HG02642 (cell line): ENCODE results near the gene TENM3.
"Not testable (repeated sequence)": the region's sequence is repeated elsewhere in the genome, so short reads cannot be mapped to it uniquely, and the experiment has no call there.

Experiments used
- ATAC-seq: cut with Tn5 transposase; IDR thresholded peaks from one replicate; pipeline ENCODE4 v1.9.1; 2021; ENCODE audit warnings: mild to moderate bottlenecking; ENCODE audit not compliant: unreplicated experiment, poor library complexity

TENM3 gene

DNA sequence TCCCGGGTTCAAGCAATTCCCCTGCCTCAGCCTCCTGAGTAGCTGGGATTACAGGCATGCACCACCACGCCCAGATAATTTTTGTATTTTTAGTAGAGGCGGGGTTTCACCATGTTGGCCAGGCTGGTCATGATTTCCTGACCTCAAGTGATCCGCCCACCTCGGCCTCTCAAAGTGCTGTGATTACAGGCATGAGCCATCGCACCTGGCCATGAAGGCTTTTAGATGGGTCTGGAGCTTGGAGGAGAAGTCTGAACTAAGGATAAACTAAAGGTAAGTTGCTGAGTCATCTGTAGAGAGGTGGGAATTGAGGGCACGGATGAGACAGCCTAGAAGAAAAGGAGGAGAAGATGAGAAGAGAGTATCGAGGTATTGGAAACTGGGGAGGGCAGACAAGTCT lies at the start of gene TENM3:
Gene TENM3, plus strand, starts transcription at position 199 of the 400 bp plus-strand sequence. CDS start 80,619 bp downstream, outside the sequence.
- ATAC-seq = not testable (repeated sequence)

DNA sequence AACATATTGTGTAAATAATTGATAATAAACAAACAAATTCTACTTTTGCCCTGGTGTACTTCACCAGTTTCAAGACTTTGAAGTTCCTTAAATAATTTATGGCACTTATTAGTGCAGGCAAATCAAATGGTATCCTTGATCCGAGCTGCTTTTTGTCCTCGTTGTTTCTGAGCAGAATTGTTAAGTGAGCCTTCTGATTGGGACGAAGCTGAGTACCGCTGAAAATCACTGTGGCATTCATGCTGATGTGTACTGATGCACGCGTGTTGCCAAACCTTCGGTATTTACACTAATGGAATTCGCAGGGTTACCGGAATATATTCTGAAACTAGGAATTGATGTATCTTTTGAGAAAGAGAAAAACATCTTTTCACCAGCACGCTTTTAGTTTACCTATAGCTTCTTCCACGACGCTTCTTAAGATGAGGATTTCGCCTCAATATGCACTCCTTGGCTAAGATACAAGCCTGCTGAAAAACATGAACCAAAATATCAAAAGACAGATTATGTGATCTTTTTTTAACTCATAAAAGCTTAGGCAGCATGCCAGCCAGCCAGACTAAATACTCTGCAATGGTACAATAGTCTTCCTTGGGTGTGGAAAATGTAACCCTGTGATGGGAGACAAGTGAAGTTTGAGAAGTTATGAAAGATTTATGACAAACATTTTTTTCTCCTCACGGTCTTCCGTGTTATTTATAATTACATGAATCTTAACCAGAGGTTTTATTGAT lies 48.9 kb upstream of the TENM3 start:
- ATAC-seq = no peak

DNA sequence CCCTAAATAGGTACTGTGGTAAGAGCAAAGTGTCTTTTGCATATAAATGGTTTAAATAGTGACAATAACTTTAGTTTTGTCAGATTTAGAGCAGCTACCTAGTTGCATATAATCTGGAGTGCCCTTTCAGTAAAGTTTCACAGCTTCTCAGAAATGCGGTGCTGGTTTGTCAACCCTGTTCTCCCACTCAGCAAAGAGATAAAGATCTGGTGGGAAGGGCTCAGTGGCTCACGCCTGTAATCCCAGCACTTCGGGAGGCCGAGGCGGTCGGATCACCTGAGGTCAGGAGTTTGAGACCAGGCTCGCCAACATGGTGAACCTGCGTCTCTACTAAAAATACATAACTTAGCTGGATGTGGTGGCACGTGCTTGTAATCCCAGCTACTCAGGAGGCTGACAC lies 45.6 kb upstream of the TENM3 start:
- ATAC-seq = no peak

DNA sequence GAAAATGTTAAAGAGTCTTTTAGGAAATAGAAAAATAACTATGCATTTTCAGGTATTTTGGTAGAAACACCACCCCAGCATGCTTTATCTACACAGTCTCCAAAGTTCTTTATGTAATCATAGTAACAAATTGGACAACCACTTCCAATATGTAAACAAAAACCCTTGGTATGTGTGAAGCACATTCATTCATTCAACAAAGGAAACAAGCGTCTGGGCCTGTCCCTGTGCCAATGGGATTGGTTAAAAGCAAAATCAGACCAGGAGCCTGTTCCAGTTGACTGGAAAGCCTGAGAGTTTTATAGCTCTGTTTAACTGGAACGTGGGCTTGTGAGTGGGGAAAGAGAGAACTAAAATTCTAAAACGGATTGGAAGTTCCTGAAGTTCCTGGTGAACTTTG lies 41.3 kb upstream of the TENM3 start:
- ATAC-seq = no peak

DNA sequence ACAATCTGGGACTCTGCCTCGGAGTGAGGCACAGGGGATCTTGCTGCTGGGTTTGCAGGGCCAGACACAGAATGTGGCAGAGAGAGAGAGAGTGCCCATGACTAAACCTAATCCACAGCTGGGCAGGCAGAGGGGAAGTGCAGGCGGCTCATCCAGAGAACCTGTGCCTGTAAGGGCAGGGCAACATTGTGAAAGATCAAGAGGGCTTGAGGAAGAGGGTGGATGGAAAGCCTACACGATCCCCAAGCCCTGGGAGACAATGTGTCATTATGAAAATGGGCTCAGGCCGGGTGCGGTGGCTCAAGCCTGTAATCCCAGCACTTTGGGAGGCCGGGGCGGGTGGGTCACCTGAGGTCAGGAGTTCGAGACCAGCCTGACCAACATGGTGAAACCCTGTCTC lies 40.6 kb upstream of the TENM3 start:
- ATAC-seq = no peak

DNA sequence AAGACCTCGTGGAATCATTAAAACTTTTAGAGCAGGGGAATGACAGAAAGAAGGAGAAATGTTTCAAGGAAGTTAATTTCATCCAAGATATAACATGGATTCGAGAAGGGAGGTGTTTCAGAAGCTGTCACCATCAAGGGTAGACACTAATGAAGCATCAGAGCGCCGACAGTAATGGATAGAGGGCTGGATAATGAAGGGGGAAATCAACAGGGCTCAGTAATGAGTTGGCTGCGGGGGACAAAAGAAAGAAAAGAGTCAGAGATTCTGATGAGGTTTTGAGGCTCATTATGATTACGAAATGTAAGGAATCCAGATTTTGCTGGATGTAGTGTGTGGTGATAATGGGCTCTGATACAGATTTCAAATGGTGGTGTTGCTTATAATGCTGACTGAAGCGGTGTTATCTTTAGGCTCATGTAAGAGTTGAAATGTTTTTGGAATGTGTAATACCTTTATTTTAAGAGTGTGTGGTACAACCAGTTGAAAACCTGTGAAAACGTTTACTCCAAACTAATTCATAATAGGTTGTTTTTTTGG lies 39.3 kb upstream of the TENM3 start:
- no peak for ATAC-seq

DNA sequence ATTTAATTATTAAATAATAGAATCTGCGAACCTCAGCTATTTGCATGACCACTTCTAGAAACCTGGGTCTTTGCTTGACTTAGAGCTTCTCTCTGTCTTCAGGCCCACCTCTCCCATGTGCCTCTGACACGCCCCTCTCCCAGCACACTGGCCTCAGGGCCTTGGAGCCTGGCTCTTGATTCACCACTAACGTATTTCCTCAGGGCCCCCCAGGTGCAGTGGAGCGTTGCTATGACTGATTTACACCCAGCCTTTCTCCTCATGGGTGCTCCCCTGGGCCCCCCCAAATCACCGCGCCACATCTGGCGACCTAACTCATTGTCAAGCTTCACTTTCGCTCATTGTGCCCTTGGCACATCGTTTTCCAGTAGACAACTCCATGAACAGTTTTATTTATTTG lies 37.9 kb upstream of the TENM3 start:
- no peak for ATAC-seq

DNA sequence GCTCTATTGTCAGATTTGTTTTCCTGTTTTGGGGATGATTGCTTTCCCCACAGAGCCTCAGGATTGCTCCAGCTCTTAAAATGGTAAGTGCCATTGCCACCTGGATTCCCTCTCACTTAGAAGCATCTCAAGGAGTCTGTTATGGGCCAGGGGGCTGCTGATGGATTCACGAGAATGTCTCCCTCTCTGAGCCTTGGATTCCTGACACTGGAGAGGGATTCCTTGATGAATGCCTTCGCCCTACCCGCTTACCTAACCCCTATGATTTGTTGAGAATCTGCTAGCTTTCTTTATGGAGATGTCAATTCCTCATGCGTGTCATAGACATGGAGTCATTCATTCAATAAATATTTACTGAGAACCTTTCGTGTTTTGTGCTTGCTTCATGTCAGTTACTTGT lies 36.9 kb upstream of the TENM3 start:
- no peak for ATAC-seq

DNA sequence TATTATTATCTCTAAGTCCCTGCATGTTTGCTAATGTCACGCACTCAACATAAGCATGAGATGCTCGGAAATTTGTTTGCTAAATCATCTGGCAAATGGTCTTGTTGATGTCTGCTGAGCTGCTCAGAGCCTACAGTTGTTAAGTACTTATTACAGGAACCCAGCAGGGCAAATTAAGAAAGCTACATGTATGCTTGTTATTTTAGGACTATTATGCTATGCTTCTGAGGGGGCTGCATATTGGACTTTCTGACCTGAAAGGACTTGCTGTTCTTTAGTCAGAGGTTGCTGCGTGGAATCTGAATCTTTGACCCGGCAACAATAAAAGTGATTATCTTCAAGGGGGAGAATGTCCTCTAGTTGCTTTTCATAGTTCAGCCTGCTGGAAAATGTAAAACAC lies 36.3 kb upstream of the TENM3 start:
- no peak for ATAC-seq

DNA sequence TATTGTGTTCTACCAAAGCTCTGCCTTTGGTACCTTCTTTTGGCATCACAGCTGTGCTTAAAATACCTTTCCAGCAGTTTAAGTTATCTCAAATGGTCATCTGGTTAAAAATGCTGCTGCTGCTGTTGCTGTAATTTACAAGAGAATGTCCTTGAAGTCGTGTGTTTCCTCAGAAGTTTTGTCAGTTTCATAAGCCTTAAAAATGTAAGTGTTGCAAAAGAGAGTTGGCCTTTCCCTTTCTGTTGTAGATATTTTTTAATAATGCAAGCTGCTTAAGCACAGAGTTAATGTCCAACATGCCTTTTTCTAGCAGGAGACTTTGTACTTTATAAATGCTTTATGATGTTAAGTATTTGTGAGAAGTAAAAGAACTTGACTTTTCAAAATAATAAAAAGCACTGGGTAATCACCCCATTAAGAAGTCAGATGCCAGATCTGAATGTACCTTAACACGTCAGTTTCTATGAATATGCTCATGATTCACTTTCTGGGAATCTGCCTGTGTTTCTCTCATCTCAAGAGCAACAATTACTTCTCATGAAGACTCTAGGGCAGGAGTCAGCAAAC lies 35.3 kb upstream of the TENM3 start:
- no peak for ATAC-seq

DNA sequence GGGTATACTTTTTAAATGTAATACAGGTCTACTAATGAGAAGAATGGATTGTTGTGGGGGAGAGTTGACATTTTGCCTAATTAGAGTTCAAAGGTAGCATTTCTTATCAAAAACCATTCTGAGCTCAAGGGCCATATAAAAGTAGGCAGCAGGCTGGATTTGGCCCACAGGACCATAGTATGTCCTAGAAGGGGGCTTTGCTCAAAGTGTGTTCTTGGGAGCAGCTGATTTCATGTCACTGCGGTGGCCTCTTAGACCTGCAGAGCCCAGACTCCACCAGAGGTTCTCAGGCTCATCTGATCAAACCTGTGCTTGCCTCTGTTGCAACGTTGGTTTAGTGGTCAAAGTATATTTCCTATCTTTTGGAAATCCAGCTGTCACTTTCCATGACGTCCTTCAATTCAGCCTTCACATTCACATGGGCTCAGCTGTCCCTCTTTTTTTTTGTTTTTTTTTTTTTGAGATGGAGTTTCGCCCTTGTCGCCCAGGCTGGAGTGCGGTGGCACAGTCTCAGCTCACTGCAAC lies 34.6 kb upstream of the TENM3 start:
- ATAC-seq = no peak

DNA sequence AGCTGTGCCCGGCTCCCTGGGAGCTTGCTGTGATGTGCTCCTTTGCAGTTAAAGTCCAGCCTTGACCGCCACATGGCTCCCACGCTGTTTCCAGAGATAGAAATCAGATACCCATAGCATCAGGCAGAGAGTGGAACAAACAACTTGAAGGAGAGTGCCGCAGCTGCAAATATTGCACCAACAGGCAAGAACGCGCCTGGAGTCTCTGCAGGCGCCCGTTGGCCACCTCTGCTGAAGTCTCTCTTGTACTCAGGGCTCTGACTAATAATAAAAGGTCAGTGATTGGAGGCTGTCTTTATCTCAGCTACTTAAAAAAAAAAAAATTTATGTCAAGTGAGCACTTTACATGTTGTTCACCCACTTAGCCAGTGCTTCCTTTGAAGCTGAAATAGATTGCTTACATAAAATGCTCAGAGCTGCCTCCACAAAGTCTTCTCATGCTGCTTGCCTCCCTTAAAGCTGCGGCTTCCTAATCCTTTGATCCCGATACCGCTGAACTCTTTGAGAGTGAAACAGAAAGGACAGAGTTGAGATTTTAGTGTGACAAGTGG lies 30.9 kb upstream of the TENM3 start:
- no peak for ATAC-seq

DNA sequence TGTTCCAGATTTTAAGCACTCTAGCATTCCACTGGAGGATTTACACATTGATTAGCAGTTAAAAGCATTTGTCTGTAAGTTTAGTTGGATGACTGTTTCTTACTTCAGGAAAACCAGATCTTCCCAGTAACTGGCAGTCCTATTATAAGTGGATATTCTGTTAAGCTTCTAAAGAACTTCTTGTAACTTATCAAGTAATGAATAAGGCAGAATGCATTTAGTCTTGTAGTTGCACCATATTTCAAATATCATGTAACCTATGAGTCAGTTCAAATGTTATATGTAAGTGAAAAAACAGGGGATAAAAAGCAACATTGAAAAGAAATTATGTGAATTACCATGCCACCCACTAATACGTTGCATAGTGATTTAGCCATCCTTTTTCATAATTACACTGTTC lies 30.2 kb upstream of the TENM3 start:
- ATAC-seq = no peak

DNA sequence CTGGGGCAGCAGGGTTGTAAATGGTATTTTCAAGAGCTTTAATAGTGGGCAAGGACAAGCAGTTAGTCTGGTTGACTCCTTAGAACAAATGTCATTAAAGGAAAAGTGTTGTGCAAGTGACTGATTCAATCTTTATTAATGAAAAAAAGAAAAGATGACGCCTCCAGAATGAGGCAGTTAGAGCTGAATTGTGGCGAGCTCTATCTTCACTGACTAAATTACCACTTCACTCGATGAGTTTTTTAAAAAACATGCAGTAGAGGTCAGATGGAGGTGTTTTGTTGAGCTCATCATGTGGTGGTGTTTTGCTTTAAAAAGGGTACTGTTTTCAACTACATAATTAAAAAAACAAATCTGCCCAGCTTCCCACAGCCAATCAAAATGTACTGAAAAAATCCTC lies 28.1 kb upstream of the TENM3 start:
- ATAC-seq = no peak

DNA sequence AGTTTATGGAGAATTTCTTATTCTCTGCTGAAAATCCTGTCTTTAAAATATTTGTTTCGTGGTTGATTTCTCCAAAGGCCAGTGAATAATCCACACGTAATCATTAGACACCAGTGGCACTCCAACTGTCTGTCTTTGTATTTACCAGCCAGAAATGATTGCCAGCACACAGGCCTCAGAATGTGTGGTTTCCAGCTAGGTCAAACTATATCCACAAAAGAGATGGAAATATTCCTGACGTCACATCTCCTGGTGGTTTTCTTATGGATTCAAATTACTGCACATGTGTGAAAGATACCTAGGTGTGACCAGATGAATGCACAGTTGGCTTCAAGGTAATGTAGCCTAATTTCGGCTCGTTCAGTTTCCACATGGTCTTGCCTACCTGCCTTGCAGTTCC lies 27.2 kb upstream of the TENM3 start:
- no peak for ATAC-seq

DNA sequence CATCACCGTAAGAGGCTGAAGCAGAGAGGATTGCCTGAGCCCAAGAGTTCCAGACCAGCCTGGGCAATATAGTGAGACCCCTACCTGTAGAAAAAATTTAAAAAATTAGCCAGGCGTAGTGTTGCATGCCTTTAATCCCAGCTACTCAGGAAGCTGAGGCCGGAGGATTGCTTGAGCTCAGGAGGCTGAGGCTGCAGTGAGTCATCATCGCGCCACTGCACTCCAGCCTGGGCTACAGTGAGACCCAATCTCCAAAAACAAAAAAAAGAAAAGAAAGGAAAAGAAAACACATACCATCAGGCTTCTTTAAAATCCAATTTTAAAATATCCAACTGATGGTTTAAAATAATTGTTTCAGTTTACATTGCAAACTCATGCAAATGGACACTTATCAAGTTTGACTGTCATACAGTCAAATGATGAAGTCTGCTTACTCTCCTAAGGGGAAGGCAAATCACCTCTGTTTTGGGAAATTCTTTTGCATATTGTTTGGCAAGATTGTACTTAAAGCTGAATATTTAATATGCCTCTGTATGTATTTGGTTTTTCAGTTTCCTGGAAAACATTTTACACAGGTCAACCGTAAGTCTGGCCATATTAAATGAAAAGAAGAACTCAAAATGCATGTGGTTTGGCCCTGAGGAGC lies 23.7 kb upstream of the TENM3 start:
- no peak for ATAC-seq

DNA sequence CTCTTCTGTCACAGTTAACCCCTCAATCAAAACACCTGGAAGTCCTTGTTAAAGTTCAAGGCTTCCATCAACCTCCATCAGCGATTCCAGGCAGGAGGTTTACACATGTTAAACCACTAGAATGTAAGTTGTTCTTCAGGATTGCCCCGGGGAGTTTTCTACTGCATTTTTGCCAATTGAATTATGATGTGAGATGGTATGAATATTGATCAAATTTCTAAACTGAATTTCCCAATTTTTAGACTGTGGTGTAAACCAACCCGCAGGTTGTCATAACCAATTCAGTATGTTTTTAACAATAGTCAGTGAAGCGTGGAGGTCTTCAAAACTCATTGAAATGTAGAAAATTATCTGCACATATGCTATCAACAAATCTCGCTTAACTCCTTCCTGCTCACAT lies 21.2 kb upstream of the TENM3 start:
- no peak for ATAC-seq

DNA sequence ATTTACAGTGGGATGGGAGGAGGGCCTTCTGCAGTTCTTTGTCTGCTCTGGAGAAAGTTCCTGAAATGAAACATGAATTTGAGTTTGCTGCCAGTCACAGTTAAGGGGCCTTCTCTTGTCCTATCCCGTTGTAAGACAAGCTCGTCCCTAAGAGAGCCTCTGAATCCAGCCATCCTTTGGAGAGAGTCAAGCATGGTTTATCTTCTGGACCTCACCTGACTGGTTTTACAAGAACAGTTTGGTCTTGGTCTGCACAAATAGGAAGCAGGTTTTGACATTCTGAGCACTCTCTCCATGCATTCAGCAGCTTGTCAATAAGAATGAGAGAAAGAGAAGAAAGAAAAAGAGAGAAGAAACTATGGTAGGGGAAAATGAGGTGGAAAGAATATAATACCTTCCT lies 20.4 kb upstream of the TENM3 start:
- no peak for ATAC-seq

DNA sequence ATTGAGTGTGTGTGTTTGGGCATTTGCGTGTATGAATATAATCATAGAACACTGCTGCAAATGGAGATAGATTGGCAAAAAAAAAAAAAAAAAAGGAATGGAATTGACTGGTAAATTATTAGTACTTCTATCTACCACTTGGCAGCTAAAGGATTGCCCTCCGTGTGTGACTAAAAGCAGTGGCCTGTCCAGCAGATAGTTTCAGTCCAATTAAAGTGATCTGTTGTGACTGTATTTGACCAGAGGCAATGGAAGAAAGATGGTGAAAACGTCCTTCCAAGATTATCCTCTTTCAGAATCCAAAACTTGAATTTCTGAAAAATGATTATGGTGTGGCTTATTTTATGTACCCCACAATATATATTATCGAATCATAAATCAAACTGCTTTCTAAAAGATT lies 19.5 kb upstream of the TENM3 start:
- ATAC-seq = no peak

DNA sequence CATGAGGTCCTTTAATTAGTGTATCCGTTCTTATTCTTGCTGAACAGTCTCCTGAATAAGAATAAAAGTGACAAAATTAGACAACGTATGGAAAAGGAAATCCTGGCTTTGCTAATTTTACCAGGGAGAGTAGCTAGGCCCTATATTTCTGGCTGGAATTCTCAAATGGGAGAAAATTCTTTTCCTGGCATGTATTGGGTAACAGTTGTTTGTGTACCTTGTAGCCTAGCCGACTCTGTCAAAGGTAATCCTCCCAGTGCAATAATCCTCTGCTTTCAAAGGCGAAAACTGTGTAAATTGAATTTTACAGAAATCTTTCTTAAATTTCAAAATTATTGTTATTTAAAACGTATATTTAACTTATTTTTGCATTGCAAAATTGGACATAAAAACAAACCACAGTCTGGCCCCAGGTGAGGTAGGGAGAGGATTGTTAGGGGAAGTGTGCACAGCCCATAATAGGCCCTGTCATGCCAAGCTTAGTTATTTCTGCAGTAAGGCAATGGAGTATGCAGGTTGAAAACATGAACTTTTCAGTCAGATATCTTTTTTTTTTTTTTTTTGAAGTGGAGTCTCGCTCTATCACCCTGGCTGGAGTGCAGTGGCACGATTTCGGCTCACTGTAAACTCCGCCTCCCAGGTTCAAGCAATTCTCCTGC lies 18.9 kb upstream of the TENM3 start:
- ATAC-seq = no peak
